ENCODE results near the gene HNF1B. TPM values are rescaled to one million over a fixed set of nuclear protein-coding genes. Genes with fewer than 3 reads are reported as not detected.

HNF1B gene
- polyA plus RNA-seq, 1 of the 3 experiments (the other 2 are of a cell fraction): not detected

DNA sequence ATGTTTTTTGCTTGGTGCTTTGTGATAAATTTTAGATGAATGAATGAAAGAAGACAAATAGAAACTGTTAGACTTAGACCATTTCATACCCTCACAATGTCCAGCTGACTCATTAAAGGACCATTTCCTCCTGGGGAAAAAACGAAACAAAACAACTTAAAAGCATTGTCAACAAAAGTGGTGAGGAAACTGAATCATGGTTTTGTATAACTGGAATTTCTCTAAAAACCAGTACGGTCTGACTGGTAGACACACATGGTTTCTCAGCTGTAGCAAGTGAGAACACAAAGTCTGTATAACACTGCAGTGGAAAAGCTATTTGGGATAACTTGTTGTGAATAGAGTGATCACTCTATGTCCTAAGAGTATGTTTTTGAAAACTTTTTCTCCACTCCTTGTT is 96.3 kb downstream of the HNF1B start:
- 7% methylated on average over 2 of the region's 2 CpGs for WGBS (ENCODE audit: low lambda C conversion rate)
- peak; percentile 52; the same call in 1 of the 2 replicates for TF ChIP-seq JUND (IDR thresholded peaks at IDR 0.05)
- no peak for TF ChIP-seq SIN3A (IDR thresholded peaks at IDR 0.05; ENCODE audit: borderline replicate concordance, low read depth, low read length)
- TF ChIP-seq SMC3 (IDR thresholded peaks at IDR 0.05; ENCODE audit: low read depth, low read length): no peak
- peak in 1 of 2 experiments; percentile 9; a peak in 1 of 4 replicates for TF ChIP-seq EP300 (IDR thresholded peaks at IDR 0.05; ENCODE audit: borderline replicate concordance in 1 of 2, low read depth in 1 of 2, low read length in 1 of 2)
- TF ChIP-seq FOSL2 (IDR thresholded peaks at IDR 0.05; ENCODE audit: borderline replicate concordance, low read depth): peak; percentile 55; the same call in 1 of the 2 replicates
- peak overlapping the region; percentile 12; the same call in 1 of the 2 replicates for H3K9ac ChIP-seq
- peak overlapping the region; percentile 70 for H2AFZ ChIP-seq (ENCODE audit: low read depth)
- H3K27me3 ChIP-seq (ENCODE audit: insufficient read depth): no peaks in the 10 kb centered on the region
- H4K20me1 ChIP-seq (ENCODE audit: insufficient read depth): no peaks in the 10 kb centered on the region
- peaks cover 5% of the 10 kb centered on the region for H3F3A ChIP-seq (replicated peaks; ENCODE audit: insufficient read depth)
- no peak for DNase-seq
- peak overlapping the region; percentile 55 for H3K4me2 ChIP-seq
- no peaks in the 10 kb centered on the region; a peak in 2 of 4 replicates for H3K4me1 ChIP-seq (ENCODE audit: control insufficient read depth in 1 of 2, insufficient read depth in 2 of 2, low read depth in 1 of 2, low read length in 1 of 2)
- no peaks in the 10 kb centered on the region for H3K79me2 ChIP-seq (ENCODE audit: insufficient read depth)
- no peaks in the 10 kb centered on the region for H3K9me3 ChIP-seq
- no peaks in the 10 kb centered on the region for H3K9me2 ChIP-seq
- H3K4me3 ChIP-seq (ENCODE audit: low read depth in 2 of 2, low read length in 1 of 2): 0 out of 4 replicates have a peak overlapping the region, but pooled peaks of 1 of the 2 experiments have one; percentile 6
- ChIA-PET POLR2A (no interaction called here), CTCF (interaction anchor here (1.3 to 8.6 kb wide), 4 partner anchors 10 to 167 kb away, joined by 3 to 85 read pairs (median 4); no protein-coding TSS in a partner anchor)
- H3K36me3 ChIP-seq (replicated peaks in 1 of 2; ENCODE audit: control insufficient read depth in 1 of 2, insufficient read depth in 2 of 2, low read length in 1 of 2): no peaks in the 10 kb centered on the region
- H3K27ac ChIP-seq (ENCODE audit: low read depth in 2 of 2, low read length in 1 of 2): peak overlapping the region in 1 of 2 experiments; percentile 55; a peak in 2 of 4 replicates

DNA sequence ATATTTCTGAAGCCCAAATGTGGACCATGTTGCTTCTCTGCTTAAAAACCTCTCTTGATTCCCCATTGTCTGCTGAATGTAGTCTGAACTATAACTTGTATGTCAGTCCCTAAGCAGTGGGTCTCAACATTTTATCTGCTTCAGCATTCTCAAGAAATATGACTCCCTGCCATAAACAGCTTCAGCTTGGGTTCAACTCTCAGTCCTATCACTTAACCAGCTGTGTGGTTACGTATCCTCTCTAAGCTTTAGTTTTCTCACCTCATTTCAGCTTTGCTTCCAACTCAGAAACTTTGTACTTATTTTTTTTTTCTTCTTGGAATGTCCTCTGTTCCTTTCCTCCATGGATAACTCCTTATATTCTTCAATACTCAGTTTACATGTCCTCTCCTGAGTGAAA is 97.0 kb downstream of the HNF1B start:
- peaks cover 5% of the 10 kb centered on the region for H3F3A ChIP-seq (replicated peaks; ENCODE audit: insufficient read depth)
- 0 out of 2 replicates have a peak overlapping the region, but pooled peaks have one; percentile 55 for H3K4me2 ChIP-seq
- no peak for DNase-seq
- H3K9me3 ChIP-seq: no peaks in the 10 kb centered on the region
- peaks cover 4% of the 10 kb centered on the region for H3K79me2 ChIP-seq (ENCODE audit: insufficient read depth)
- no peaks in the 10 kb centered on the region for H3K9me2 ChIP-seq
- no peak for TF ChIP-seq SIN3A (IDR thresholded peaks at IDR 0.05; ENCODE audit: borderline replicate concordance, low read depth, low read length)
- TF ChIP-seq, protein P1, sequence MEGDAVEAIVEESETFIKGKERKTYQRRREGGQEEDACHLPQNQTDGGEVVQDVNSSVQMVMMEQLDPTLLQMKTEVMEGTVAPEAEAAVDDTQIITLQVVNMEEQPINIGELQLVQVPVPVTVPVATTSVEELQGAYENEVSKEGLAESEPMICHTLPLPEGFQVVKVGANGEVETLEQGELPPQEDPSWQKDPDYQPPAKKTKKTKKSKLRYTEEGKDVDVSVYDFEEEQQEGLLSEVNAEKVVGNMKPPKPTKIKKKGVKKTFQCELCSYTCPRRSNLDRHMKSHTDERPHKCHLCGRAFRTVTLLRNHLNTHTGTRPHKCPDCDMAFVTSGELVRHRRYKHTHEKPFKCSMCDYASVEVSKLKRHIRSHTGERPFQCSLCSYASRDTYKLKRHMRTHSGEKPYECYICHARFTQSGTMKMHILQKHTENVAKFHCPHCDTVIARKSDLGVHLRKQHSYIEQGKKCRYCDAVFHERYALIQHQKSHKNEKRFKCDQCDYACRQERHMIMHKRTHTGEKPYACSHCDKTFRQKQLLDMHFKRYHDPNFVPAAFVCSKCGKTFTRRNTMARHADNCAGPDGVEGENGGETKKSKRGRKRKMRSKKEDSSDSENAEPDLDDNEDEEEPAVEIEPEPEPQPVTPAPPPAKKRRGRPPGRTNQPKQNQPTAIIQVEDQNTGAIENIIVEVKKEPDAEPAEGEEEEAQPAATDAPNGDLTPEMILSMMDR (IDR thresholded peaks at IDR 0.05): no peak
- no peaks in the 10 kb centered on the region for H3K36me3 ChIP-seq (replicated peaks in 1 of 2; ENCODE audit: control insufficient read depth in 1 of 2, insufficient read depth in 2 of 2, low read length in 1 of 2)
- no peaks in the 10 kb centered on the region for H4K20me1 ChIP-seq (ENCODE audit: insufficient read depth)
- POLR2A ChIA-PET: no interaction called here
- no peak overlapping the region for H3K4me3 ChIP-seq (ENCODE audit: low read depth in 2 of 2, low read length in 1 of 2)
- H3K4me1 ChIP-seq (ENCODE audit: control insufficient read depth in 1 of 2, insufficient read depth in 2 of 2, low read depth in 1 of 2, low read length in 1 of 2): no peaks in the 10 kb centered on the region; a peak in 2 of 4 replicates
- no peak overlapping the region for H3K9ac ChIP-seq
- H3K27ac ChIP-seq (ENCODE audit: low read depth in 2 of 2, low read length in 1 of 2): peak overlapping the region in 1 of 2 experiments; percentile 55; a peak in 1 of 4 replicates
- peak overlapping the region; percentile 70 for H2AFZ ChIP-seq (ENCODE audit: low read depth)
- 85% methylated on average over 1 of the region's 1 CpG for WGBS (ENCODE audit: low lambda C conversion rate)
- CTCF ChIA-PET: interaction anchor here (1.5 to 8.6 kb wide), 3 partner anchors 120 to 167 kb away, joined by 3 to 85 read pairs (median 6); no protein-coding TSS in a partner anchor
- no peaks in the 10 kb centered on the region for H3K27me3 ChIP-seq (ENCODE audit: insufficient read depth)

DNA sequence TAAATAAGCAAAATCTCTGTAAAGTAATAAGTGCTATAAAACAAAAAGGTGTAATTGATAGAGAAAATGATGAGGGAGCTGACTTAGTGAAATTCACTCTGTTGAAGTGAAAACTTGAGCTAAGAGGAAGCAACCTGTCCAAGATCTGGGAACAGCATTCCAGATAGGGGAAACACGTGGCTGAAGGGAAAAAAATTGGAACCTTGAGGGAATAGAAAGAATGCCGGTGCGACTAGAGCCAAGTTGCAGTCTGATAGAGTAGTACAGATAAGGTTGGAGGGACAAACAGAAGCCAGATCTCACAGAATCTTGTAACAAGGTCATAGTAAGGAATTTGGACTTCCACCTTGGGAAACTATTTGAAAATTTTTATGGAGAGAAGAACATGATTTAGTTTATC is 101.0 kb downstream of the HNF1B start:
- H2AFZ ChIP-seq (ENCODE audit: low read depth): peak overlapping the region; percentile 98
- peaks cover 7 to 16% of the 10 kb centered on the region in 2 experiments for H3K36me3 ChIP-seq (replicated peaks in 1 of 2; ENCODE audit: control insufficient read depth in 1 of 2, insufficient read depth in 2 of 2, low read length in 1 of 2)
- H3K4me1 ChIP-seq (ENCODE audit: control insufficient read depth in 1 of 2, insufficient read depth in 2 of 2, low read depth in 1 of 2, low read length in 1 of 2): peaks cover 0 to 5% of the 10 kb centered on the region in 2 experiments; a peak in 3 of 4 replicates
- no peaks in the 10 kb centered on the region for H3K9me3 ChIP-seq
- peak overlapping the region; percentile 77 to 80 for H3K4me3 ChIP-seq (ENCODE audit: low read depth in 2 of 2, low read length in 1 of 2)
- no peaks in the 10 kb centered on the region for H3K9me2 ChIP-seq
- H3F3A ChIP-seq (replicated peaks; ENCODE audit: insufficient read depth): peaks cover 5% of the 10 kb centered on the region
- peaks cover 44% of the 10 kb centered on the region for H3K79me2 ChIP-seq (ENCODE audit: insufficient read depth)
- H3K9ac ChIP-seq: peak overlapping the region; percentile 92; the same call in 1 of the 2 replicates
- WGBS (ENCODE audit: low lambda C conversion rate): 12% methylated on average over 3 of the region's 3 CpGs
- DNase-seq: peak; percentile 4
- H3K4me2 ChIP-seq: peak overlapping the region; percentile 75
- peak overlapping the region in 1 of 2 experiments; percentile 75; a peak in 1 of 4 replicates for H3K27ac ChIP-seq (ENCODE audit: low read depth in 2 of 2, low read length in 1 of 2)
- H4K20me1 ChIP-seq (ENCODE audit: insufficient read depth): no peaks in the 10 kb centered on the region
- no peaks in the 10 kb centered on the region for H3K27me3 ChIP-seq (ENCODE audit: insufficient read depth)
- TF ChIP-seq ELF1 (IDR thresholded peaks at IDR 0.05) (no peak), FOXJ3 (CRISPR knock-in tag; IDR thresholded peaks at IDR 0.05) (no peak), MXI1 (IDR thresholded peaks at IDR 0.05; ENCODE audit: low read depth, low read length) (peak; percentile 28; the same call in 1 of the 2 replicates), GATA2 (CRISPR knock-in tag; IDR thresholded peaks at IDR 0.05) (no peak), MEF2A (IDR thresholded peaks at IDR 0.05; ENCODE audit: borderline replicate concordance, low read depth) (no peak), CHD2 (IDR thresholded peaks at IDR 0.05; ENCODE audit: low read length, partially characterized antibody) (no peak), POLR2AphosphoS5 (IDR thresholded peaks at IDR 0.05; ENCODE audit: low read depth, low read length) (no peak)
- TF ChIP-seq, protein P2, sequence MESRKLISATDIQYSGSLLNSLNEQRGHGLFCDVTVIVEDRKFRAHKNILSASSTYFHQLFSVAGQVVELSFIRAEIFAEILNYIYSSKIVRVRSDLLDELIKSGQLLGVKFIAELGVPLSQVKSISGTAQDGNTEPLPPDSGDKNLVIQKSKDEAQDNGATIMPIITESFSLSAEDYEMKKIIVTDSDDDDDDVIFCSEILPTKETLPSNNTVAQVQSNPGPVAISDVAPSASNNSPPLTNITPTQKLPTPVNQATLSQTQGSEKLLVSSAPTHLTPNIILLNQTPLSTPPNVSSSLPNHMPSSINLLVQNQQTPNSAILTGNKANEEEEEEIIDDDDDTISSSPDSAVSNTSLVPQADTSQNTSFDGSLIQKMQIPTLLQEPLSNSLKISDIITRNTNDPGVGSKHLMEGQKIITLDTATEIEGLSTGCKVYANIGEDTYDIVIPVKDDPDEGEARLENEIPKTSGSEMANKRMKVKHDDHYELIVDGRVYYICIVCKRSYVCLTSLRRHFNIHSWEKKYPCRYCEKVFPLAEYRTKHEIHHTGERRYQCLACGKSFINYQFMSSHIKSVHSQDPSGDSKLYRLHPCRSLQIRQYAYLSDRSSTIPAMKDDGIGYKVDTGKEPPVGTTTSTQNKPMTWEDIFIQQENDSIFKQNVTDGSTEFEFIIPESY (IDR thresholded peaks at IDR 0.05; ENCODE audit: borderline replicate concordance, low read depth): no peak
- TF ChIP-seq, protein P3, sequence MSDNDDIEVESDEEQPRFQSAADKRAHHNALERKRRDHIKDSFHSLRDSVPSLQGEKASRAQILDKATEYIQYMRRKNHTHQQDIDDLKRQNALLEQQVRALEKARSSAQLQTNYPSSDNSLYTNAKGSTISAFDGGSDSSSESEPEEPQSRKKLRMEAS (IDR thresholded peaks at IDR 0.05; ENCODE audit: low read depth): peak; percentile 47; the same call in 1 of the 2 replicates
- ChIA-PET POLR2A (interaction anchor here (1.9 kb wide), 1 partner anchor 35 kb away, joined by 6 read pairs; the partner anchor contains the start of gene SYNRG), CTCF (interaction anchor here (1.2 to 1.3 kb wide), 2 partner anchors 116 to 127 kb away, joined by 4 to 5 read pairs; no protein-coding TSS in a partner anchor)

Measured in SK-N-SH (cell line).